RWPE1 (cell line): ENCODE results near the gene HAUS3.

ENCODE experiments used
- CTCF ChIA-PET: fragments of 350-600 bp; sonication (Branson Sonifier 250); formaldehyde crosslinking; extraction: SDS; loops from one replicate; lab custom pipeline; 2021; lab: Yijun Ruan, JAX
- POLR2A ChIA-PET: fragments of 400-600 bp; formaldehyde crosslinking; extraction: SDS; loops from one replicate; lab custom pipeline; 2020; ENCODE audit warnings: antibody characterized with exemption; ENCODE audit not compliant: low non-redundant PET; lab: Yijun Ruan, JAX
- DNase-seq: peaks from one replicate; pipeline ENCODE4 v3.0.0; 2012; ENCODE audit warnings: low spot score
- H3K27ac ChIP-seq: fragments of 450-650 bp; 2 replicates; pipeline ENCODE4 v1.5.1; 2017
- TF ChIP-seq, protein P1 (sequence below): fragments of 450-650 bp; conservative IDR thresholded peaks from 2 replicates; pipeline ENCODE4 v1.5.1; 2017; ENCODE audit warnings: low read depth, mild to moderate bottlenecking

The HAUS3 gene

DNA sequence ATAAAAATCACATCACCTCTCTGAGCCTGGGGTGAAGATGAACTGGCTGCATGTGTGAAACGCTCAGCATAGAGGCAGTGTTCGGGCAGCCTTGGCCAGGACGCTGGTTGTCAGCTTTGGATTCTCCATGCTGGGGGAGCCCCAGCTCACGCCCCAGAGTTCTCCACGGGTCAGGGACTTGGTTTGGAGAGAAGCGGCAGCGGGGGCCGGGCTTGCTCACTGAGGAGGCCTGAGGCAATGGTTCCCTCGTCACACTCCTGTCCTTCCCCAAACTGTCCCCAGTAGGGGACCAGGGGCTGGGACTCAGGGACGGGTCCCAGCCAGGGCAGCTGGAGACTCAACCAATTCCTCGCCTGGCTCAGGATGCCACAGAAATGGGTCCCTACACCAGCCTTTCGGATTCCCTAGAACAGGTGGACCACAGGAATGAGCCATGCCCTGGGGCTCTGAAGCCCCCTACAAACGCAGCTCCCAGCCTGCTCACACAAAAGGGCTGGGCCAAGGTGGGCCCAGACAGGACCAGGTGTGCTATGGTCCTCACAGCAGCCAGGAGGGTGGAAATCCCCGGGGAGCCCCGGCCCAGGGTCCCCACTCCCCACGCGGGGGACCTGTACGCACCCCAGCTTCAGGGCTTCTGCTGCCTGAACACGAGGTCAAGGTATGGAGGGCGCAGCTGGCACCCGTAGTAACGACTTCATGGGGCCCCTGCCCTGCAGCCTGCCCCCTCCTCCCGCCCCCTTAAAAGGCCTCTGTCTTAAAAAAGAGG lies 18.6 kb upstream of the HAUS3 start:
- TF ChIP-seq, protein P1, sequence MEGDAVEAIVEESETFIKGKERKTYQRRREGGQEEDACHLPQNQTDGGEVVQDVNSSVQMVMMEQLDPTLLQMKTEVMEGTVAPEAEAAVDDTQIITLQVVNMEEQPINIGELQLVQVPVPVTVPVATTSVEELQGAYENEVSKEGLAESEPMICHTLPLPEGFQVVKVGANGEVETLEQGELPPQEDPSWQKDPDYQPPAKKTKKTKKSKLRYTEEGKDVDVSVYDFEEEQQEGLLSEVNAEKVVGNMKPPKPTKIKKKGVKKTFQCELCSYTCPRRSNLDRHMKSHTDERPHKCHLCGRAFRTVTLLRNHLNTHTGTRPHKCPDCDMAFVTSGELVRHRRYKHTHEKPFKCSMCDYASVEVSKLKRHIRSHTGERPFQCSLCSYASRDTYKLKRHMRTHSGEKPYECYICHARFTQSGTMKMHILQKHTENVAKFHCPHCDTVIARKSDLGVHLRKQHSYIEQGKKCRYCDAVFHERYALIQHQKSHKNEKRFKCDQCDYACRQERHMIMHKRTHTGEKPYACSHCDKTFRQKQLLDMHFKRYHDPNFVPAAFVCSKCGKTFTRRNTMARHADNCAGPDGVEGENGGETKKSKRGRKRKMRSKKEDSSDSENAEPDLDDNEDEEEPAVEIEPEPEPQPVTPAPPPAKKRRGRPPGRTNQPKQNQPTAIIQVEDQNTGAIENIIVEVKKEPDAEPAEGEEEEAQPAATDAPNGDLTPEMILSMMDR: no peak
- POLR2A ChIA-PET: no interaction called here
- peak overlapping the region; percentile 91 for H3K27ac ChIP-seq
- CTCF ChIA-PET: no interaction called here
- DNase-seq: no peak

DNA sequence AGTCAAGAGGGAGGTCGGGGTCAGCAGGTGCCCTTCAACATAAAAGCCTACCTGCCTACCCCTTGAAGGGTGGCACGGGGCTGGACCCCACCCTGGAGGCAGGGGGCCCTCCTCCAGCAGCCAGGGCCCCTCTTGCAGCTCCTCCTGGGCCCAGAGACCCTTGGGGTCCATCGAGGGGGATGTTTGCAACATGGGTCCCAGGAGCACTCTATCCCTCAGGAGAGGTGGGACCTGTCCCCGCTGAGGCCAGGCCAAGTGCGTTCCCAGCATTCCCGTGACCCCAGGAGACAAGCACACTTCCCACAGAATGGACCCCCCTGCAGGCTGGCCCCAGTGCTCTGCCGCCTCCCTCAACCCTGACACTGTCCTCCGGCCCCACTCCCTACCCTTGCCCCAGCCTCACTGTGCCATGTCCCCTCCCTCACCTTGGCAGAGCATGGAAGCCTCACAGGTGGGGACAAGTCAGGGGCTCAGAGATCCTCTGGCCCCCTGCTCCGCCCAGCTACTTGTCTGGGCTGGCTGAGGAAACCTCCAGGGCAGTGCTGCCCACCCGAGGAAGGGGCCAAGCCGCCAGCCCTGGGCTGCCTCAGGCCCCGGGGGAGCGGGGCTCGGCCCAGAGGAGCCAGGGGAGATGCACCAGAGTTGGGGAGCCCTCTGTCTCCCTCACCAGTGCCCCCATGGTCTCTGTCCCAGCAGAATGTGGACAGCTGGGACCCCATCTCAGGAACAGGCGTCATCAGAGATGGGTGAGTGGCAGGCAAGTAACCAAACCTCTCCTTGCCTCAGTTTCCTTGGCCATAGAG lies 17.8 kb upstream of the HAUS3 start:
- TF ChIP-seq, protein P1: no peak
- POLR2A ChIA-PET: no interaction called here
- CTCF ChIA-PET: no interaction called here
- H3K27ac ChIP-seq: peak overlapping the region; percentile 91
- DNase-seq: no peak

- CTCF ChIA-PET: no interaction called here
- H3K27ac ChIP-seq: peak overlapping the region; percentile 91
- POLR2A ChIA-PET: no interaction called here
- TF ChIP-seq, protein P1: no peak
- no peak for DNase-seq
These were observed 17.2 kb upstream of the HAUS3 start for GRCh38 chr4:2259036-2259540.

DNA sequence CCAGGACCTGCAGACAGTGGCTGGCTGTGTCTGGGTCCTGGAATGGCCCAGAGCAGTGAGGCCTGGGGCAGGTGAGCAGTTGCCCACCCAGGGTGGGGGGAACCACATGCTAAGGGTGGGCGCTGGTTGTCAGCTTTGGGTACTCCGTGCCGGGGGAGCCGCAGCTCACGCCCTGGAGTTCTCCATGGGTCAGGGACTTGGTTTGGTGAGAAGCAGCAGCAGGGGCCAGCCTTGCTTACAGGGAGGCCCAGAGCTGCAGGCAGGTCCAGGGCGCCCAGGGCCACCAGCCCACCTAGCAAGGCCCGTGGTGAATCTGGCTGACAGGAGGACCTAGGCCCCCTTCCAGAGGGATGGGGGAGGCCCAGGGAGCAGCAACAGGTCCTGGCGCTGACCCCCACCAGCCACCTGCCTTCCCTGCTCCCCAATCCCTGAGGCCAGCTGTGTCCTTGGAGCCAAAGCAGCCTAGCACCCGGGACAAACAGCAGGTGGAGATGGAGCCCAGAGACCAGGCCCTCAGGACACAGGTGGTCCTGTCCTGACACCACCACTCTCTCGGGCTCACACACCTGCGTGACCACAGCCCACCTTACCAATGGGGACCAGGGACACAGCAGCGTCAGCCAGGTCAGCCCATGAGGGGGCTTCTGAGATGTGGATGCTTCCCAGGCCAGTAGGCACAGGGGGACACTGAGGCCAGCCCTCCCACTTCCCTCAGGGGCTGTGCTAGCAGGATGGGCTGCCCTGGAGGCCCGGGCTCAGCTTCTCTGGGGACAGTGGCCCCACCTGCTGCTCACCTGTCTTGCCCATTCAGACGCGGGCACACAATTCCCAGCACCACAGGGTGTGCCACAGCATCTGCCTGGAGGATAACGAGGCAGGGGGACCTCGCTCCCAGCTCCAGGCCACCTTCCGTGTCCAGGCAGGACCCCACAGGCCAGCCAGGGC lies 16.4 kb upstream of the HAUS3 start:
- TF ChIP-seq, protein P1: no peak
- H3K27ac ChIP-seq: peak overlapping the region; percentile 91
- no peak for DNase-seq
- ChIA-PET POLR2A (interaction anchor here (0.6 kb wide), 2 partner anchors 135 to 701 kb away, joined by 4 to 6 read pairs; no protein-coding TSS in a partner anchor), CTCF (no interaction called here)

GRCh38 chr4:2257361-2258081 lies 15.6 kb upstream of the HAUS3 start:
- no peak for DNase-seq
- CTCF ChIA-PET: no interaction called here
- peak overlapping the region; percentile 91 for H3K27ac ChIP-seq
- POLR2A ChIA-PET: interaction anchor here (0.6 kb wide), 2 partner anchors 134 to 702 kb away, joined by 4 to 6 read pairs; no protein-coding TSS in a partner anchor
- TF ChIP-seq, protein P1: no peak
